22Rv1 (cell line): ENCODE measurements around the gene PTPRM.
A peak's percentile ranks its signal among the peaks of the same experiment; 100 is the strongest.
"Not testable (repeated sequence)": the region's sequence is repeated elsewhere in the genome, so short reads cannot be mapped to it uniquely, and the experiment has no call there.

Source experiments
- H3K27ac ChIP-seq: fragments of 450-650 bp; 2 replicates; pipeline ENCODE4 v1.5.1; 2017
- ZFX ChIP-seq: fragments of 450-650 bp; IDR thresholded peaks from 2 replicates; pipeline ENCODE4 v1.6.1; 2017; ENCODE audit warnings: antibody characterized with exemption, borderline replicate concordance
- TF ChIP-seq, protein P1 (sequence below): fragments of 450-650 bp; IDR thresholded peaks from 2 replicates; pipeline ENCODE4 v1.5.1; 2017; ENCODE audit warnings: mild to moderate bottlenecking

The PTPRM gene

DNA sequence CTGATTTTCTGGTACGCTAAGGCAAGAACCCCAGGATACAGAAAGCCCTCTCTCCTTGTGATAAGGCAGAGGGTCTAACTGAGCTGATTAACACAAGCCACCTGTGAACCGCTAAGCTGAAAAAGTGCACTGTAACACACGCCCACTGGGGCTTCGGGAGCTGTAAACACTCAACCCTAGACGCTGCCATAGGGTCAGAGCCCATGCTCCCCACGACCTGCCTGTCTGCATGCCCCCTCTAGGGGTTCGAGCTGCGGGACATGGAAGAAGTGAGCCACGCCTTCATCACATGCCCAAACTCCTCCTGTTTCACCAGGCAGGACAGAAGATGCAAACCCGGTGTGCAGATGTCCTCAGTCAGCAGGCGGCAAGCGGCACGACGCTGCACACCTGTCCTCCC, 868.3 kb downstream of the PTPRM start:
- no peak overlapping the region for H3K27ac ChIP-seq
- TF ChIP-seq, protein P1, sequence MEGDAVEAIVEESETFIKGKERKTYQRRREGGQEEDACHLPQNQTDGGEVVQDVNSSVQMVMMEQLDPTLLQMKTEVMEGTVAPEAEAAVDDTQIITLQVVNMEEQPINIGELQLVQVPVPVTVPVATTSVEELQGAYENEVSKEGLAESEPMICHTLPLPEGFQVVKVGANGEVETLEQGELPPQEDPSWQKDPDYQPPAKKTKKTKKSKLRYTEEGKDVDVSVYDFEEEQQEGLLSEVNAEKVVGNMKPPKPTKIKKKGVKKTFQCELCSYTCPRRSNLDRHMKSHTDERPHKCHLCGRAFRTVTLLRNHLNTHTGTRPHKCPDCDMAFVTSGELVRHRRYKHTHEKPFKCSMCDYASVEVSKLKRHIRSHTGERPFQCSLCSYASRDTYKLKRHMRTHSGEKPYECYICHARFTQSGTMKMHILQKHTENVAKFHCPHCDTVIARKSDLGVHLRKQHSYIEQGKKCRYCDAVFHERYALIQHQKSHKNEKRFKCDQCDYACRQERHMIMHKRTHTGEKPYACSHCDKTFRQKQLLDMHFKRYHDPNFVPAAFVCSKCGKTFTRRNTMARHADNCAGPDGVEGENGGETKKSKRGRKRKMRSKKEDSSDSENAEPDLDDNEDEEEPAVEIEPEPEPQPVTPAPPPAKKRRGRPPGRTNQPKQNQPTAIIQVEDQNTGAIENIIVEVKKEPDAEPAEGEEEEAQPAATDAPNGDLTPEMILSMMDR, result no peak
- no peak for TF ChIP-seq ZFX

DNA sequence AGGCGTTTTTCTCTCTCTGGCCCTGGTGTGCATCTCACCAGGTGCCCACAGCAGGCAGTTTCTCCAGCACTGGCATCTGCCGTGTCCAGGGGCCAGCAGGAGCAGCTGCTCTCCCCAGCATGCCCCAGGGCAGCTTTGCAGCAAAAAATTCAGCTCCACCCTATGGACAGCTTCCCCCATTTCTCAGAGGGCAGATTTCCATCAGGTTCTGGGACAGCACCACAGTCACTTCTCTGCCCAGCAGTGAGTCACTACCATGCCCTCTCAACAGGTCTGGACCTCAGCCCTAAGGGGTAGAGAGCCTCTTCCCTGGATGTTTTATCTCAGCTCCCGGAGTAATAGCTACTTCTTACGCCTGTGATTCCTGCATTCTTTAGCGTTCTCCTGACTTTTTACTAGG, 871.9 kb downstream of the PTPRM start:
- H3K27ac ChIP-seq, result no peak overlapping the region
- TF ChIP-seq, protein P1, result no peak
- TF ChIP-seq ZFX, result no peak

DNA sequence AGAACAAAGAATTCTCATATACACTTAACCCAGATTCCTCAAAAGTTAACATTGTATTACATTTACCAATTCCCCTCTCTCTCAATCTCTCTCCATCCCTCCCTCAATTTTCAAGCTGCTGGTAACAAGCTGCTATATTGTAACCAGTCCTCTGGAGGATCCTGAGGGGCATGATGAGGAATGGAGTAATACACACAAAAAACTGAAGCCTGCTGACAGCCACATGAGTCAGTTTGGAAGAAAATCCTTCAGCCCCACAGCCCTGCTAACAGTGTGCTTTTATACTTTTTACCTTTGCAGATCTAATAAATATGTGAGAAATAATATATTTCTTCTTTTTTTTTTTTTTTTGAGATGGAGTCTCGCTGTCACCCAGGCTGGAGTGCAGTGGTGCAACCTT, 876.4 kb downstream of the PTPRM start:
- no peak overlapping the region for H3K27ac ChIP-seq
- TF ChIP-seq, protein P1, result no peak
- no peak for TF ChIP-seq ZFX

DNA sequence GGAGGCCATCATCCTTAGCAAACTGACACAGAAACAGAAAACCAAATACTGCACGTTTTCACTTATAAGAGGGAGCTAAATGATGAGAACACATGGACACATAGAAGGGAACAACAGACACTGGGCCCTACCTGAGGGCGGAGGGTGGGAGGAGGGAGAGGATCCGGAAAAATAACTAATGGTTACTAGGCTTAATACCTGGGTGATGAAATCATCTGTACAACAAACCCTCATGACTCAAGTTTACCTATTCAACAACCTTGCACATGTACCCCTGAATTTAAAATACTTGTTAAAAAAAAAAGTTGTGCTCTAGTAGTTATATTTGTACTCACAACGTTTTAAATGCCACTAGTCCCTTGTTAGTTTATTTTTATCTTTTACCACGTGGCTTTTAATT, 879.8 kb downstream of the PTPRM start:
- not testable (repeated sequence) for H3K27ac ChIP-seq

DNA sequence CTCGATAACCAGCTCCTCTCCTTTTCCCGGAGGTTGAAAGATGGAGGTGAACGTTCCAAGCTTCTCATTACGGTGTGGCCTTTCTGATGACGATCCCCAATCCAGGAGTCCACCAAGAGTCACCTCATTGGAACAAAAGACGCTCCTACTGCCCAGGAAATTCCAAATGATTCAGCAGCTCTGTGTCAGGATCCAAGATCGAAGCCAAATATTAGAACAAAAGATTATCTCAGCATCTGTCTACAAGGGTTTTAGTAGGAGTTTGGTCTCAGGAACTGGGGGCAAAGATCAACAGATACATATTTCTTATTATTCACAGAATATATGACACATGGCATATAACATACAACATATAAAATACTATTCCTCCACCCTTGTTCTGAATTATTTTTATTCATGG, 881.0 kb downstream of the PTPRM start:
- no peak overlapping the region for H3K27ac ChIP-seq
- TF ChIP-seq, protein P1, result no peak

DNA sequence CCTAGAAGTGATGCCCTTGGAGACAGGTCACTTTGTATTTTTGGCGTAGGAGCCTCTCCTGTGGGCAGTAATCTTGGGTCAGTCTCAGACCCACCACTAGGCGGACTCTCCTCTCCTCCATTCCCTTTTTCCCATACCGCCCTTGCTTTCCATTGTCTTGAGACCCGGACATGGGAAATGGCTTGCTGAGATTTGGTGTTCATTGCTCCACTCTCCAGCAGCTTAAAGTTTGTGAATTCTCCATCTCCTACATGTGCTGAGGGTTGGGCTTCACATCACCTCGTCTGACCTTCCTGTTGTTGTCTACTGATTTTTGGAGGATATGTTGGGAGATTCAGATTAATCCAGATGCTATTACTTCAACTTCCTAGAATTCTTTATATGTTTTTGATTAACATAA, 882.9 kb downstream of the PTPRM start:
- no peak overlapping the region for H3K27ac ChIP-seq
- TF ChIP-seq, protein P1, result peak; percentile 76
- no peak for TF ChIP-seq ZFX

DNA sequence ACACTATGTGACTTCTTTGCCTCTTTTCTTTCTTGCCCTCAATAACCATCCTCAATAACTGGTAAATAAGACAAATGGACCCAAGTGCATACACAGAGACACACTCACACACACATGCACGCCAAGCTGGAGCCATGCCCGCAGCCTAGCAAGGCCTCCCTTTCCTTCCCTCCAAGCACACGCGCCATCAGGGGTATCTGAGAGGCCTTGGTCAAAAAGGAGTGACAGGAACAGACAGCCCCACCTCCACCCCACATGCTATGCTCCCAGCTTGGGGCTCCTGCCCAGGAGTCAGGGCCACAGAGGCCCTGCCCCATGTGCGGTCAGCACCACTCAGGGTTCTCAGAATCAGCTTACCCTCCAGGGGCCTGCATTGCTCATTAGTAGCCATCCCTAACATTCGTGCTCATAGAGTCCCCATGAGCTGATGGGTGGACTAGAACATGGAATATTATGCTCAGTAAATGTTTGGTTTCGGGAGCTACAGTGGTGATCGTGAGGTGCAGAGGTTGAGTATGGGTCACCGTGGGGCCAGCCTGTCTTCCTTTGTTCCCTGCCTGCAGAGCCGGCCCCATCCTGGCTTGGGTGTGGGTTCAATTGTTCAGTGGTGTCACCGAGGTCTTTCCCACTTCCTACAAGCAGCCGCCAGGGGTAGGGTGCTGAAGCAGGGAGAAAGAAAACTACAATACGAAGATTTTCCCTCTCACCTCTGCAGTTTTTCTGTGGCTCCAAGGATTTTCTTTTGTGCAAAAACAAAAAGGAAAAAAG, 884.0 kb downstream of the PTPRM start:
- no peak overlapping the region for H3K27ac ChIP-seq
- TF ChIP-seq ZFX, result no peak
- TF ChIP-seq, protein P1, result no peak

DNA sequence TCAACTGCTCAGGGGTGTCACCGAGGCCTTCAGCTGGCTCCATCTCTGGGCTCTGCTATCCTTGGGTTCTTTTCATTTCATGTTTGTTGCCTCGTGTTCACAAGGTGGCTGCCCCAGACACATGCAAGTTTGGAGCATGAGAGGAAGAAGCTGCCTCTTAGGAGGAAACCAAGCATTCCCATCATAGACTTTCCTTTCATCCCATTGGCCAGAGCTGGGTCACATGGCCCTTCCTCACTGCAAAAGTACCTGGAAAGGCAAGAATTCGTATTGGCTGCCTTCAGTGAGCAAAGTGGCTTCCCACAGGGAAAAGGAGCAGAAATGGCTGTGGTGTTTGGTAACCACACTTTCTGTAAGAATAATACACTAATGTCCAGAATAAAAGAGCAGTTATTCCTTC, 886.4 kb downstream of the PTPRM start:
- TF ChIP-seq, protein P1, result no peak
- TF ChIP-seq ZFX, result no peak
- H3K27ac ChIP-seq, result no peak overlapping the region
